Ishikawa (cell line): ENCODE measurements around the gene WEE2.

ENCODE experiments used
- CEBPB ChIP-seq: IDR thresholded peaks from 2 replicates; pipeline ENCODE4 v1.6.1; 2012
- CREB1 ChIP-seq: IDR thresholded peaks from 2 replicates; pipeline ENCODE4 v1.6.1; 2012; ENCODE audit warnings: low read depth
- EGR1 ChIP-seq: IDR thresholded peaks from 2 replicates; pipeline ENCODE4 v1.6.1; 2012
- EP300 ChIP-seq: IDR thresholded peaks from 2 replicates; pipeline ENCODE4 v1.6.1; 2012; ENCODE audit warnings: borderline replicate concordance
- FOXM1 ChIP-seq: IDR thresholded peaks from 2 replicates; pipeline ENCODE4 v1.6.1; 2012; ENCODE audit warnings: low read depth, borderline replicate concordance
- MAX ChIP-seq: IDR thresholded peaks from 2 replicates; pipeline ENCODE4 v1.6.1; 2012
- NFIC ChIP-seq: IDR thresholded peaks from 2 replicates; pipeline ENCODE4 v1.6.1; 2012
- RAD21 ChIP-seq: IDR thresholded peaks from 2 replicates; pipeline ENCODE4 v1.6.1; 2012; ENCODE audit warnings: low read depth
- REST ChIP-seq: IDR thresholded peaks from 2 replicates; pipeline ENCODE4 v1.6.1; 2012; ENCODE audit warnings: low read depth, mild to moderate bottlenecking
- TAF1 ChIP-seq: IDR thresholded peaks from 2 replicates; pipeline ENCODE4 v1.6.1; 2012; ENCODE audit warnings: low read depth, mild to moderate bottlenecking
- TCF12 ChIP-seq: IDR thresholded peaks from 2 replicates; pipeline ENCODE4 v1.6.1; 2012; ENCODE audit warnings: low read depth
- TEAD4 ChIP-seq: IDR thresholded peaks from 2 replicates; pipeline ENCODE4 v1.6.1; 2012
- USF1 ChIP-seq: IDR thresholded peaks from 2 replicates; pipeline ENCODE4 v1.6.1; 2012
- YY1 ChIP-seq: IDR thresholded peaks from 2 replicates; pipeline ENCODE4 v1.6.1; 2012; ENCODE audit warnings: low read depth
- ZBTB7A ChIP-seq: IDR thresholded peaks from 2 replicates; pipeline ENCODE4 v1.6.1; 2012; ENCODE audit warnings: low read depth

WEE2 gene

DNA sequence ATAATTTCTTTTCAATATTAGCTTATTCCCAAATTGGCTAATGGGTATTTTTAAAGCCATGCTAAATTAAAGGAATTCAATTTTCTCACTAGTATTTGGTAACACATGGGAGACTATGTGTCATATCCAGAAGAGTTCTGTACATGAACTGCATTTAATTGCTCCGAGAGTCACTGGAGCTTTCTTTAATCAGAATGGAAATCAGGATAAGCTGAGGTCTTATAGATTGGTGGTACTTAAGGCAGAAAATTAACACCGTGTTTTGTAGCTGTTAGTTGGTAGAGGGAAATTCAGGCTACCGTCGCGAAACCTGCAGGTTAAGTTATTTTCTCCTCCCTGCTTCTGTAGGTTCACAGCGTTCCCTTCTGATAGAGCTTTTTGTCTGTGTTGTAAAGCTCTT lies at the start of gene WEE2:
TSS of gene WEE2 (plus strand) at position 3 of the 400 bp plus-strand sequence. CDS start 406 bp downstream, outside the sequence.
- TF ChIP-seq CREB1 = no peak
- TF ChIP-seq CEBPB = no peak
- TF ChIP-seq TAF1 = no peak
- no peak for TF ChIP-seq RAD21
- TF ChIP-seq EGR1 = no peak
- no peak for TF ChIP-seq MAX

DNA sequence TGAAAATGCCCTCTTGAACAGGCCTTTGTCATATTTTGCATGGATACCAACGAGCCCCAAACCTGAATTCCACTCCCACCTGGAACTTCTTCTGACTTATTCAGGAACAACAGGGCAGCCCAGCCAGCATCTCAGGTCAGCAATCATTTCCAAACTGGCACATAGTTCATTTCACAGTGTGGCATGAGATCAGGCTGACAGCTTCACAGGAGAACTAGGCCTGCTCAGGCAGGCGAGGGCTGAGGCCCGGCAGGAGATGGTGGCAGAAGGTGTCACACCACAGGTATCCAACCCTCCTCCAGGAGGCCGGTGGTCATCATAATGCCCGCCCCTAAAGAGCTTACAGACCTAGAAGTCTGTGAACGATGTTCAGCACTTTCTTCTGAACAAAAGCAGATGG lies 48.7 kb upstream of the WEE2 start:
- TF ChIP-seq NFIC (no peak), YY1 (no peak), TEAD4 (no peak), ZBTB7A (no peak), EP300 (no peak), CEBPB (no peak), FOXM1 (no peak)

DNA sequence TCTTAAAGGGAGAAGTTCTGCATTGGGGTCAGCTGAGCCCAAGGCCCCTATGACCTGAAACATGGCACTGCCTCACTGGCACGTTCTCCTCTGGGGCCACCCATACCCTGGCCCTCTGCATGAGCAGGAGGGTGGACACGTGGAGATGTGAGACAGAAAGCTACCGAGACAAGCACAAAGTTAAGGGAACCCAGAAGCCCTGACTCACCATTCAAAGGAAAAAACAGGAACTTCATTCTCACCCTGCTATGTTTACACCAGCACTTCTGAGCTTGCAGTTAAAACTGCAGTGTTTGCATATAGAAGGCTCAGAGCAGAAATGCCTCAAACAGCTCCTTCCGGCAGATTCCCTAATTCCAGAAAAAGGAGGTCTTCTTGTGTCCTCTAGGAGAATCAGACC lies 47.9 kb upstream of the WEE2 start:
- TF ChIP-seq EP300 = no peak
- TF ChIP-seq MAX = no peak
- no peak for TF ChIP-seq RAD21
- TF ChIP-seq USF1 = no peak
- TF ChIP-seq ZBTB7A = no peak
- no peak for TF ChIP-seq CEBPB
- TF ChIP-seq CREB1 = no peak
- no peak for TF ChIP-seq FOXM1
- TF ChIP-seq TCF12 = no peak
- no peak for TF ChIP-seq TAF1
- no peak for TF ChIP-seq YY1
- no peak for TF ChIP-seq EGR1
- TF ChIP-seq REST = no peak
- no peak for TF ChIP-seq TEAD4
- no peak for TF ChIP-seq NFIC

DNA sequence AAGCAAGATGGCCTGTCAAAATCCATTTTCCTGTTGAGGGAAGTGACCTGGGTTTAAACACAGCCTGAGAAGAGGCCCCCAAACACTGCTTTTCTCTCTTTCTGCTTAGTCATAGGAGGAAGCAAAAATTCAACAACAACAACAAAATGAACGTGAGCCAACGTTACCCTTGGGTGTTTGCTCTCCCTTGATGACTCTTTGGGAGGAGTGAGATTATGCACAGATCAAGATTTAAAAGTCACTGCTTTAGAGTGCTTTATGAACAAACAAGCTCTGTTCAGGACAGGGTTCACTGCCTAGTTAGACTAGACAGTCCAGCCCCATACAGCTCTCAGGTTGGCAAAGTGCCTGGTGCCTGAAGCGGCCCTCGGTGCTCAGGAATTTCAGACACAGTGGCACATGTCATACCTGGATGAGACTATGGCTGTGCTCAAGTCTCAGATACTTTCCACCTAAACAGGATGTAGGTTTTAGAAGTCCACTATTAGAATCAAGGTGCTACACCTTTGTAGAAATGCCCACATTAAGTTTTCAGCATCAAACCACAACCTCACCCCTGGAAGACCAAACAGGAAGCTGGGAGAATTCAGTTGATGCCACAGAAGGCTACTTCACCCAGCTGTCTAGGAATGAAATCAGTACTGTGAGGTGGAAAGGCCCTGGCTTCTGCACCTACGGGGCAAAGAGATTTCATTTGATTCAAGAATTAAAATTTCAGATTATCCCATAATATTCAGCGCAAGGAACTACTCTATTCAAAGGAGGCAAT lies 44.9 kb upstream of the WEE2 start:
- TF ChIP-seq TEAD4 = peak; percentile 77
- TF ChIP-seq TAF1 = no peak
- TF ChIP-seq CREB1 = no peak
- TF ChIP-seq YY1 = 0 out of 2 replicates have a peak, but pooled peaks have one; percentile 32
- no peak for TF ChIP-seq USF1
- no peak for TF ChIP-seq REST
- no peak for TF ChIP-seq CEBPB
- TF ChIP-seq ZBTB7A = no peak
- TF ChIP-seq EGR1 = no peak
- TF ChIP-seq EP300 = no peak
- TF ChIP-seq FOXM1 = no peak
- TF ChIP-seq NFIC = peak; percentile 71; the same call in 1 of the 2 replicates
- peak; percentile 66 for TF ChIP-seq MAX
- TF ChIP-seq TCF12 = peak; percentile 62; the same call in 1 of the 2 replicates
- TF ChIP-seq RAD21 = no peak

DNA sequence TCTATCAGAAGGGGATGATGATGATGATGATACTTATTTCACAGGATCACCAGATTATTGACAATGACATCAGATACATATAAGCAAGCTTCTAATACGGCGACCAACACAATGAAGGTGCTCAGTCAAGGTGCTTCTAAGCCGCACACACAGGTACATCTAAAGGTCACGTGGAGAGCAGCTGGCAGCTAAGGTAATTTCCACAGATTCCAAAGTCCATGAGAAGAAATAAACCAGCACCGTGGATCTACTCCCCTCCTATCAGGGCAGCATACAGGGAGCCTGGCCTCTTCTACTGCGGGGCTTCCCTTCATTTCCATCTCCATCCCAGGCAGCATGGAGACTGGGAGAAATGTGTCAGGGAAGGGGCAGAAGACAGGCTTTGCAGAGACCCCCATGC lies 43.7 kb upstream of the WEE2 start:
- TF ChIP-seq EP300 (no peak), ZBTB7A (no peak), TCF12 (no peak), RAD21 (no peak), USF1 (no peak), NFIC (no peak), TAF1 (no peak), FOXM1 (no peak), EGR1 (no peak), CREB1 (no peak), MAX (no peak)
